ENCODE results near the gene DSTN. TPM values are rescaled to one million over a fixed set of nuclear protein-coding genes. Genes with fewer than 3 reads are reported as not detected.
A peak's percentile ranks its signal among the peaks of the same experiment; 100 is the strongest.

The DSTN gene
- polyA plus RNA-seq, 3 donors = 397 to 438 (median 404) TPM

DNA sequence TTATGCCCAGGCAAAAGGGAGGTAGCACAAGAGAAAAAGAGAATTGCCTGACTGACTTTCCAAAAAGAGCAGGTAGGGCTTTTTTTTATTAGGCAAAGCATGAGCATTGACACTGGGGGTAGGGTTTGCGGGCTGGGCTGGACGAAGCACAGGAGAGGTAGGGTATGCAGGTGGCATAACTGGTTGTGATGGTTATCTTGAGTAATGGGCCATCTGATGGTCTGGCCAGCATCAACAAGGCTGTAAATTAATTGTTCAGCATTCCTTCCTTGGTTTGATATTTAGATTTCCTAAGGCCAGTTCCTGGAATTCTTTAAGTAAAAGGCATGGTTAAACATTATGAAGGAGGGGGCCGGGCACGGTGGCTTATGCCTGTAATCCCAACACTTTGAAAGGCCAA, 24.7 kb upstream of the DSTN start:
- no peak for DNase-seq (ENCODE audit: low read depth in 3 of 3, low spot score in 2 of 3)

DNA sequence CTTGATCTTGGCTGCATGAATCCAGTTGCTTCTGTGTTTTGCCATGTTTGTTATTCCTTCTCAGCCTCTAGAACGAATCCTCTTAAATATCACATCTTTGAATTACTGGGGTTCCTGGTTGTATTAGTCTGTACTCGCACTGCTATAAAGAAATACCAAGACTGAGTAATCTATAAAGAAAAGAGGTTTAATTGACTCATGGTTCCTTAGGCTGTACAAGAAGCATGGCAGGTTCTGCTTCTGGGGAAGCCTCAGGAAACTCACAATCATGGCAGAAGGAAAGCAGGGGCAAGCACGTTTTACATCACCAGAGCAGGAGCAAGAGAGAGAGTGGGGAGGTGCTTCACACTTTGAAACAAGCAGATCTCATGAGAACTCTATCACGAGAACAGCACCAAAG, 20.7 kb upstream of the DSTN start:
- no peak for DNase-seq (ENCODE audit: low read depth in 3 of 3, low spot score in 2 of 3)

DNA sequence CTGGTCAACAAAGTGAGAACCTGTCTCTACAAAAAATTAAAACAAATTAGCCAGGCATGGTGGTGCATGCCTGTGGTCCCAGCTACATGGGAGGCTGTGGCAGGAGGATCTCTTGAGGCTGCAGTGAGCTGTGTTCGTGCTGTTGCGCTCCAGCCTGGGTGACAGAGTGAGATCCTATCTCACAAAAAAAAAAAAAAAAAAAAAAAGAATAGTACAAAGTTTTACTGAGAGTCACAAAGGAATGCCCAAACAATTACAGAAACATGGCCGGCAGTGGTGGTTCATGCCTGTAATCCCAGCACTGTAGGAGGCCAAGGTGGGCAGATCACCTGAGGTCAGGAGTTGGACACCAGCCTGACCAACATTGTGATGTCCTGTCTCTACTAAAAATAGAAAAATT, 14.8 kb upstream of the DSTN start:
- no peak for DNase-seq (ENCODE audit: low read depth in 3 of 3, low spot score in 2 of 3)

DNA sequence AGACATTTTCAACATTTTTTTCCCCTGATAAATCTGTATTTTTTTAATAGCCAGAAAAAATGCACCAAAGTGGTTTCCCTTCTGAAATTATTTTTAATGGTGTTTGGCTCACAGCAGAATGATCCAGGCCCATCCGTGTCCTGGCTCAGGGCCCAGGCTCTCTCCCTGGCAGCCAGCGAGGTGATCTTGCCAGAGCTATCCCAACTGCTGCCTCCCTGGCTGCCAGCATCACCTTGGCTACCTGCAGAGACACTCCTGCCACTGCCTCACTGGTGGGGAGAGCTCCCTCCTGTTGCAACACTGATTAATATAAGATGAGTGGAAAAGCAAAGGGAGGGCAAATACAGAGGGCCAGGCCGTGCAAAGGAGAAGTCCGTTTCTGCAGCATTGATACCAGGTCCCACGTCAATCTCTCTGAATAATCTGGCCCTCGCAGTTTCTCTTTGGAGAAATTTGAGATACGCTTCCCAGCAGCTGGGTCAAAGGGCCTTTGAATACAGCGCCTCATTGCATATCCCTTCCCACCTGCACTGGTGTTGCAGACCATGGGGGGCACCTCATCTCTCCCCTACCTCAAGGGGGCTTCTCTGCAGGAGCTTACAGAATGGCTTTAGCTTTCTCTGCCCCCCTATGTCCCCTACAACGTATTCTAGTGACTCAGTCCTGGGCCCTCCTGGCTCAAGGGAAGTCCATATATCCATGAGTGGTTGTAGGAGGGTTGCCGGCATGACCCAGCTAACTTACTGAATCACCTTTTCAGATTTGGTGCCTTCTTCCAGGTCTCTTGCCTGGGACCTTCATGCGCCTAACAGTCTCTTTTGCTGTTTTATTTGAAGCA, 12.8 kb upstream of the DSTN start:
- no peak for DNase-seq (ENCODE audit: low read depth in 3 of 3, low spot score in 2 of 3)

DNA sequence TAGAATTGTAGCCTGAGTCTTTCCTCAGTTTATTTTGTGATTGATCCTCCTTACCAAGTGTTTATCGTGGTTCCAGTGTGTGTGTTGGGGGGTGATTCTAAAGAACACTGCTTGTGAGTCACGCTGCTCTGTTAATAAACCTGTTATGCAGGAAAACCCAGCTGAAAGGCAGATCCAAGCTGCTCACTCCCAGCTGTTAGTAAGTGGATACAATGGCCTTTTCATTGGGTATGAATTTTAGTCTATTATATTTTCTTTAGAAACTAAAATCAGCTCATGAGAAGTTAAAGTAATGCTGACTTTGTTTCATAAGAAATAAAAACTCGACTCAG, 12.2 kb upstream of the DSTN start:
- DNase-seq (ENCODE audit: low read depth in 3 of 3, low spot score in 2 of 3) = no peak

DNA sequence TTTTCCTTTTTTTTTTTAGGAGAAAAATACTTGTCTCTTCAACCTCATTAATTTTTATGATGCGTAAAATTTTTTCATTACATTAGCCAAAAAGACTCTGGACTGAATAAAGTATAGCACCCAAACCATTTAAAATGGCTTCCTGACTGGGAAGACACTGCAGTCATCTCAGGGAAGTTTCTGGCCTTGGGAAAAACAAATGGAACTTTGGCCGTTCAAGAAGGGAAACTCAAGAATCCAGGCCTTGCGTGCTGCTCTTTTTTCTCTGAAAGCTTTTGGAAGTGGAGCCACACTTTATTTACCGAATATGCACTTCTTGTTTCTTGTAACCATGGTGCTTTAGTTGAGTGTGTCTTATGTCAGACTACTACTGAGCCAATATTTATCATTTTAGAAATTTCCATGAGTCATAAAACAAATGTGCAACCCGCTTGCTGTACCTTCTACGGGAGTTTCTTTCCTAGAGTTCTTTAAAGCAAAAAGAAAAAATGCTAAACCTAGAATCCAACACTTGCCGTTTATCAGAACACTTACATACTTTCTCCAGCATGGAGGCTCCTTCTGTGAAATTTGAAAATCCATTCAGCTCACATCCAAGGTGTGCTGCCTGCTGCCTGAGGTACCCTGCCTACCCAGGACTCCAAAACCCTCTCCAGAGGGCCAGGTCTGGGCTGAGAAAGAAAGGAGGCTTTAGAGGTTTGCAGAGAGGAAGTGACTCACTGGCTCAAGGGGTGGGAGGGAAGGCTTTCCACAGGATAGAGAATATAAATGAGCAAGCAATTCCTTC, 11.5 kb upstream of the DSTN start:
- no peak for DNase-seq (ENCODE audit: low read depth in 3 of 3, low spot score in 2 of 3)

DNA sequence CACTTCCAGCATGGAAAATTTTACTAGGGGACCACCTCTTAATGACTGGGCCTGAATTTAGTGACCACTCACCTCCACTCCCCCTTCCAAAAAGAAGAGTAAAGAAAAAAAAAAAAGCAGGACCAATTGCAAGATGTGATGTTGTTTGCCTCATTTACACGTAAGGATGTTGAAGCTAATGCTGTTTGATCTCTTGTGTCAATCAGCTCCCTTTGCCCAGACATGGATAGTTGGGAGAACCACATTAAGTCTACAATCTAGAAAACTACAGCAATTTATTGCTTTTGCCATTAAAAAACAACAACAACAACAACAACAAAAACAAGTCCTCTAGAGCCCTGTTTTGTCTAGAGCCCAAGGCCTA, 11.0 kb upstream of the DSTN start:
- DNase-seq (ENCODE audit: low read depth in 3 of 3, low spot score in 2 of 3) = no peak

DNA sequence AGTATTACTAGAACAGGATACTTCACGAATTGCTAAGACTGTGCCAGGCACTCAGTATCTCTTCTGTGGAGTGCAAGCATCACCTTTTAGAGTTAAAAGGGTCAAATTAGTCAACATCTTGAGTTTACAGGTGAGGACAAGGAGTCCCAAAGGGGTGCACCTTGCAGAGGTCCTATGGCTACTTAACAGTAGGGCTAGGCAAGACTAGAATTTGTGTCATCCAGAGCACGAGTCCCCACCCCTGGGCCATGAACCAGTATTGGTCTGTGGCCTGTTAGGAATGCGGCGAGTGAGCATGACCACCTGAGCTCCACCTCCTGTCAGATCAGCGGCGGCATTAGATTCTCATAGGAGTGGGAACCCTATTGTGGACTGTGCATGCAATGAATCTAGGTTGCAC, 10.5 kb upstream of the DSTN start:
- DNase-seq (ENCODE audit: low read depth in 3 of 3, low spot score in 2 of 3) = no peak

DNA sequence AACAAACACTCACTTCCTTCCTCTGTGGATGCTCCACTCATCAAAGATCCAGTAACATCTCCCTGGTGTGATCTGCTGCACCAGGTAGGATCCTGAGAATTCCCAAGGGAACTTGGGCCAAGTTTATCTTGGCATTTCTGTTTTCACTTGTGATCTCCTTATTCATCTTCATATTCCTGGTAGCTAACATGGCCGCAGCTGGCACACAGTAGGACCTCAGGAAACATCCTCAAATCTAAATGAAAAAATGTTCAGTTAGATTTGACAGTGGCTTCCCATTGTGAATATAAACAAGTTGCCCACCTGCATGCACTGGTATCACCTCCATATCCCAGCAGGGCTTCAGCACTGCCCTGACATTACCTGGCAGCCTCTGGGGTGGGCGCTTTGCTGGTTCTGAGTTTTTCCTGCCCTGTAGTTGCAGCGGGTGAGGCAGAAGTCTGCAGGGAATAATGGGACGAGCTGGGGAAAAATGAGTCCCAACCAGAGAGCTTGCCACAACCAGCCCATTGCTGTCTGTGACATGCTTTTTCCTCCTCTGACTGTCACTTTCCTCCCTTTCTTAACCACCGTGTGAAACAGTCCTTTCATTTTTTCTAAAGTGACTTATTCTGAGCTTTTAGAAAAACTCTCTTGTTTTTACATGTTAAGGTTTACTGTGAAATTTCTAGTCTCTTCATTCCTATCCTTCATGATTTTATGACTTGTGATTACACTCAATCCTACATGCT, 9.4 kb upstream of the DSTN start:
- no peak for DNase-seq (ENCODE audit: low read depth in 3 of 3, low spot score in 2 of 3)

DNA sequence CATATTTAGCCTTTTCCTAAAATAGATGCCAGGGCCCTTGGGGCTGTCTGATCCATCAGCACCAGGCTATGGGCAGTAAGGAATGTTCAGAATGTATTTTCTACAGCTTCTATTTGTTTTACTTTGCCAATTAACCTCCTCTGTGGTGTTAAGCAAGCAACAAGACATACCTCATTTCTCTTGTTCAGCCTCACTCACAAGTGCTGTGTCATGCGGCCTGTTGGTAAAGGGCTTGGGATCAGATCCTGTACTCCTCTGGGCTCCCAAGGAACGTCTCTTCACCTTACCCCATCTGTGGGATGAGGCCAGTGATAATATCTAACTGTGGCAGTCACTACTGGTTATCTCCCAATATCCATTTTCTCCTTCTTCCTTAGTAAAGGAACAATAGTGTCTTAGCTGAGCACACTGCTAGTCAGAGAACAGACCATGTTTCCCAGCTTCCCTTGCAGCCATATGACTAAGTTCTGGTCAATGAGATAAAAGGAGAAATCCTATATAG, 7.0 kb upstream of the DSTN start:
- DNase-seq (ENCODE audit: low read depth in 3 of 3, low spot score in 2 of 3) = no peak

DNA sequence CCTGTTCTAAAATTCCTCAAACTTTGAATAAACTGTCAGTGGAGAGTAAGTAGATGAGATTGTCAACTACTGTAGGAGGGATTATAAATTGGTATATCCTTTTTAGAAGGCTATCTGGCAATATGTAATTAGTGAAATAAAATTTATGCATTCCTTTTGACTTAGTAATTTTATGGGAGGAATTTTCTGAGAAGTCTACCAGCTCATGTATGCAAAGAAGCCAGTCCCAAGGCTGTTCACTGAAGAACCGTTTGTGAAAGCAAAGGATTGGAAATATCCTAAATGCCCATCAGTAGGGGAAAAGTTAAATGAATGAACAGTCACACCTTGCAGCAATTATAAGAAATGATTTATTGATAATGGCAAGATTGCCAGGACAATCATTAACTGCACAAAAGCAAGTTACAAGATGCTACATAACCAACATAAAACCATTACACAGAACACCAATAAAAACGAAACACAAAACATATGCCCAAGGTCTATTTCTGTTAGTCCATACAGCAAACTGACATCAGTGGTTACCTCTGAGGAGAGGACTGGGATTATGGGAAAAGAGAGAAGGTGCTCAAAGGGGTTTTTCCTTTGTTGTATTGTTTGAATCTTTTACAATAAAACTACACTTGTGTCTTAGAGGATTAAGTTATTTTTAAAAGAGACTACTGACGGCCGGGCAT, 4.6 kb upstream of the DSTN start:
- DNase-seq (ENCODE audit: low read depth in 3 of 3, low spot score in 2 of 3) = no peak

DNA sequence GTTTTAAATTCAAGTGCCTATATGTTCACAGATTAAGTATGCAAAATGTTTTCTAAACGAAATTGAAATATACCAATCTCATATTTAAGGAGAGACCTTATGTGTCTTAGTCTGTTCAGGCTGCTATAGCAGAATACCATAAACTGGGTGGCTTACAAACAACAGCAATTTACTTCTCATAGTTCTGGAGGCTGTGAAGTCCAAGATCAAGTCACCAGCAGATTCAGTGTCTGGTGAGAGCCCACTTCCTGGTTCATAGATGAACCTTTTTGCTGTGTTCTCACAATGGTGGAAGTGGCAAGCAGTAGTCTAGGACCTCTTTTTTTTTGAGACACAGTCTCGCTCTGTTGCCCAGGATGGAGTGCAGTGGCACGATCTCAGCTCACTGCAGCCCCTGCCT, 3.5 kb upstream of the DSTN start:
- DNase-seq (ENCODE audit: low read depth in 3 of 3, low spot score in 2 of 3) = no peak

DNA sequence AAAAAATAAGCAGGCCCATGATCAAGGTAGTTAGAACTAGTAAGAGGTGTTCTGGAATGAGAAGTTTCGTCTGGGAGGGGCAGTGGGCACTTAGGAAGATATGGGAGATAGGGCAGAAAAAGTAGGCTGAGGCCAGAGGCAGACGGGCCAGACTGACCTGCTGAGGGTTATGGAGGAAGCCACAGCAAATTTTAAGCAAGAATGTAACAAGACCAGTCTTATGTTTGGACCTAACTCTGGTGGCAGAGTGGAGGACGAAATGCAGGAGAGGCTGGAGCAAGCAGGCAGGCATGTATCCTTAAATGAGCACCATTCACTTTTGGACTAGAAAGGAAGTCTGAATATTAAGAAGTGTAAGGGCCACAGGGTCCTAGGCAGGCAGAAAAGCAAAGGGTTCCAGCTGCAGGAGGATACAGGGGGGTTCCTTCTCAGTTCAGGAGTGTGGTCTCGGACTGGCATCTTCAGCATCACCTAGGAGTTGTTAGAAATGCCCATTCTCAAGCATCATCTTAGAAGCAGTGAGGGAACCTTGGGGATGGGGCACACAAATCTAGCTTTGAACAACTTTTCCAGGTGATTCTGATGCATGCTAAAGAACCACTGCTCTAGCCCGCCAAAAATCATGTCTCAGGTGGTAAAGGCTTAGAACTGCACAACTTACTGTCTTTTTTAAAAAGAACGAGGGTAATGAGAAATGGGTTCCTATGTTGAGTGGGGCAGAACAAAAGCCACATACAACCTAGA, 1.7 kb upstream of the DSTN start:
- no peak for DNase-seq (ENCODE audit: low read depth in 3 of 3, low spot score in 2 of 3)

DNA sequence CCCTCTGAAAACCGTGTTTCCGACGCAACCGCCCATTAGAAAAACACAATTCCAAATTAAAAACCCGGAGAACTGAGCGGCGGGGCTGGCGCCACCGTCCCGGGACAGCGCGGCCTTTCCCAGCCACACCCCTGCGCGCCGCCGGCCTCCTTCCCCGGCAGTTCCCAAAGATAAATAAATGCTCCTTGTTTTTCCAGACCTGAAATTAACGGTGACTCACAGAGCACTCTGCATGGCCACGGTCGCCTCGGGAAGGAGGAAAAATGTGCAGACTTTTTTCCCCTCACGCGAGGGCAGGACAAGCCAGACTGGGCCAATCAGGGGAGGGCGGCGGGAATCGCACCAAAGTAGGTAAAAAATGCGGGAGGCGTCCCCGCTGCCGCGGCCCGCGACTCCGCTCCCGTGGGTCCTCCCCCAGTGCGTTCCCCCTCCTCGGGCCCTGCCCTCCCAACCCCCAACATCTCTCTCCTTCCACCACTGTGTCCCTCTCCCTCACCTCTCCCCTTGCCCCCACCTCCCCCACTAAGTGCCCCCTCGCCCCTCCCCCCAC, 828 bp upstream of the DSTN start:
- DNase-seq (ENCODE audit: low read depth in 3 of 3, low spot score in 2 of 3) = peak in 1 of 3 donors; percentile 44

DNA sequence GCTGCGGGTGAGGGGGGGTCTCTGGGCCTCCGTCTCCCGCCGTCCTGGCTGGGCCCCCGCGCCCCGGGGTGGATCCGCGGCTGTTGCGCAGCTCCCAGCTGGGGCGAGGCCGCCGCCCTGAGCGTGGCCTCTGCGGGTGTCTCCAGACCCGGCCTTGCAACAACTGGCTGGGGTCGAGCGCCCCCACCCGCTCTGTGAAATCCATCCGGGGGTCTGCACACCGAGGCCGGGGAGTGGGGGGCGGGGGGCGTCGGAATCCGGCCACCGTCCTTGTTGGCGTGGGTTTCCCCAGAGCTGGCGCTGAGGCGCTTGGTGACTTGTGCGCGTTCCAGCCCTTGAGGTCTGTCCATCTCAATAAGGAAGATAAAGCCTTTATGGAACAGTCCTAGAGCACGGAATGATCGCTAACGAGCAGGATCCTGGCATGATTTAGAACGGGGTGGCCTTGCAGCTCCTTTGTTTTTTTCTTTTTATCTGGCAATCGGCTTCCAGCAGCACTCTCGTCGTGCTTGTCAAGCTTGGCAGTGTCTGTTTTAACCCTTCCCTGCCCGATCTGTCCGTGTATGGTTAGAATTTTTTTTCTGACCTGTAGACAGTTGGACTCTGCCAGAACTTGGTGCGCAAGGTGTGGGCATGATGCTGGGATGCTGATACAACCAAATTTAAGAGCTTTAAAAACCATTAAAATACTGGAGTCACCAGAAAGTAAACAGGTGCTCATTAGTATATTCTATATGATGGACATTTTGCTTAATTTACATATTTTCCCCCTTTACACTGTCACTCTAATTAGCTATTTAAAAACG, 675 bp downstream of the DSTN start:
- DNase-seq (ENCODE audit: low read depth in 3 of 3, low spot score in 2 of 3) = no peak

DNA sequence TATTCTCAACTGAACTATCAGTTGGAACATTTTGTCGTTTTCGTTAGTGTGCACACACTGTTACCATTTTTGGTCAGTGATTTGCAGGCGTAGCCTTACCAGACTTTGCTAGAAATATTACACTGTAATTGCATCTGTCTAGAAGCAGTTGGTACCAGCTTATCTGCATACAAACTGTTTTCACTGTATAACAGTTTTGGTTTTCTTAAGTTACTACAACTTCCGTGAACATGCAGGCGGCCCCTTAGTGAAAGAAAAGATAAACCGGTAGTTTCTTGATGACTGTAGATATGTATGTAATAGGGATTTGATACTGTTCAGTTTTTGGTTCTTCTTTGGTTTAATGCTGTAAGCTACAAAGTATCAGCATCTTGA, 1.3 kb downstream of the DSTN start:
- DNase-seq (ENCODE audit: low read depth in 3 of 3, low spot score in 2 of 3) = no peak

DNA sequence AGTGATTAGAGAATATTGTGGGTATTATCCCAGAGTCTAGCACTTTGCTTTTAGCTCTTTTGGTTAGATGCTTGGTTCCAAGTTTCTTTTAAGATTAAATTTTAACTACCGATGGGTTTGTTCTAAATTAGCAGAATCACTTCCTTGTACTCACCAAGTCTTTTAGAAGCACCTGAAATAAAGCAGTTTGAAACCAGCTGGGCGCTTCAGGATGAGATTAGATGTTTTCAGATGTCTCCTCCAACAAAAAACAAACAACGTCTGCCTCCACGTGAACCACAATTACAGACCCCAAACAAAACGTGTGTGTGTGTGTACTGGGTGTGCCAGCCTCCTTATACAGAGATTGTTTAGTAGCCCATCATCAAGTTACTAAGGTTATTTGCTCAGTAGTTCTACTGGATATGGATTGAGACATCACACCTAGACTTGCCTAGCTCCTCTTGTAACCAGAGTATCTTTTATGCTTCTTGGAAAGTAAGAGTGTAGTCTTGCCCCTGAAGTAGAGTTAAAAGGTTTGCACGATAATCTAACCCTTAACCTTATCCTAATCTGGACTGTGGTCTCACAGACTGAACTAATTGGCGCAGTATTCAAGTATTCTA, 2.3 kb downstream of the DSTN start:
- no peak for DNase-seq (ENCODE audit: low read depth in 3 of 3, low spot score in 2 of 3)

DNA sequence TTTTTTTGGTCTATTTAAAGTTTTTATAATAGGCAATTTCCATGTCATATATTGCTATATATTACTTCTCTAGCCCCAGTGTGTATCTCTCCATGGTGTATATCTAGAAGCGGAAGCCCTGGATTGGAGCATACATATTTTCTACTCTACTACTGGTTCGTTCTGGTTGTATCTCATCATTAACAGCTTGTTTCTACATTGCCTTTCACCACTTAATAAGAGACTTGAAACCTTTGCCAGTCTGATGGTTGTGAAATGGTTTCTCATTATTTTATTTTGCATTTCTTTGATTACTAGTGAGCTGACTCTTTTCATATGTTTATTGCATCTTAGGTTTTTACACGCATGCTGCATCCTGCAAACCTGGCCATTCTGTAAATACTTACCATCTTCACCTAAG, 3.6 kb downstream of the DSTN start:
- no peak for DNase-seq (ENCODE audit: low read depth in 3 of 3, low spot score in 2 of 3)

DNA sequence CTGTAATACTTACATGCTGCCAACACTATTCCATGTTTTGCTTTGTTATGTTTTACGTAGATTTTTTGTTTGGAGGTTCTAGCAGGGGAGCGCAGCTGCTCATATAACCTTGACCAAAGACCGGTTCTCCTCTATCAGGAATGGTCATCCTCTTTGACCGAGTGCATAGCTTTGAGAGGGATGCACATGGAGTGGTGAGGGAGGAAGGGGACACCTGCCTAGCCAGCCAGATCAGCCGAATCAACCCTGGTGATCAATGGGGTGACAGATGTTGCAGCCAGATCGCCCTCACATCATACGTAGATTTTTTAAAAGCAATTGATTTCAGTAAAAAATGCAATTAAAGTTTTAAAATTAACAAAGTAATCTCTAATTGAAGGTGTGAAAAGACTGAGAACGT, 6.3 kb downstream of the DSTN start:
- DNase-seq (ENCODE audit: low read depth in 3 of 3, low spot score in 2 of 3) = no peak
